Breast epithelium (tissue), 4 donors: ENCODE measurements around the gene LEPROT. TPM values are rescaled to one million over a fixed set of nuclear protein-coding genes. Genes with fewer than 3 reads are reported as not detected.

Experiments
- DNase-seq, 2 donors: peaks; one replicate each; pipeline ENCODE4 v3.0.0-alpha.2; 2019; ENCODE audit warnings: low spot score in 2 of 2
- H3K27ac ChIP-seq, 2 donors: fragments of 200-600 bp; sonication (generic) in 1 of 2; one replicate each; pipeline ENCODE4 v1.5.1; 2016 to 2019; ENCODE audit warnings: mild to moderate bottlenecking in 1 of 2
- H3K27me3 ChIP-seq, 2 donors: fragments of 200-600 bp; sonication (generic) in 1 of 2; one replicate each; pipeline versions ENCODE4 v1.5.1 to v1.6.0; 2017 to 2019; ENCODE audit warnings: control low read depth in 1 of 2, mild to moderate bottlenecking in 1 of 2
- H3K36me3 ChIP-seq: fragments of 200-600 bp; one replicate; pipeline ENCODE4 v1.5.1; 2019
- H3K4me1 ChIP-seq, 2 donors: fragments of 200-600 bp; sonication (generic); one replicate each; pipeline ENCODE4 v1.5.1; 2016 to 2019; ENCODE audit warnings: control low read depth in 1 of 2
- H3K4me3 ChIP-seq, 3 donors: fragments of 200-600 bp; sonication (generic); 1 replicate in 2 of 3; 2 replicates in 1 of 3; pipeline ENCODE4 v1.5.1; 2016 to 2019; ENCODE audit warnings: mild to moderate bottlenecking in 3 of 3, moderate library complexity in 2 of 3
- H3K9me3 ChIP-seq, 2 donors: fragments of 200-600 bp; sonication (generic) in 1 of 2; one replicate each; pipeline ENCODE4 v1.5.1; 2016 to 2019; ENCODE audit warnings: control low read depth in 1 of 2
- POLR2A ChIP-seq: fragments of 450-650 bp; IDR thresholded peaks from one replicate; pipeline ENCODE4 v1.6.1; 2016; ENCODE audit warnings: antibody characterized with exemption, mild to moderate bottlenecking, moderate library complexity
- POLR2AphosphoS5 ChIP-seq, 3 donors: sonication (generic); formaldehyde crosslinking; IDR thresholded peaks; one replicate each; pipeline ENCODE4 v1.6.1; 2017; ENCODE audit warnings: antibody characterized with exemption in 3 of 3
- intact Hi-C: fragments of 100-400 bp; cut with DNase I; formaldehyde crosslinking; loops from one replicate; pipeline ENCODE4 v1.15.1; 2023; ENCODE audit warnings: low total_unique reads
- total RNA-seq, 3 donors: library from RNA; depleted of rRNA; stranded (reverse); fragments of >200 nt; gene quantifications; one replicate each; pipeline ENCODE4 v1.1.0, GENCODE V29; 2016
- TF ChIP-seq, protein P1 (sequence below), 3 donors: fragments of 450-650 bp; IDR thresholded peaks; one replicate each; pipeline ENCODE4 v1.5.1; 2016 to 2017; ENCODE audit warnings: antibody characterized with exemption in 3 of 3, mild to moderate bottlenecking in 3 of 3, moderate library complexity in 3 of 3

LEPROT gene, protein sequence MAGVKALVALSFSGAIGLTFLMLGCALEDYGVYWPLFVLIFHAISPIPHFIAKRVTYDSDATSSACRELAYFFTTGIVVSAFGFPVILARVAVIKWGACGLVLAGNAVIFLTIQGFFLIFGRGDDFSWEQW
- 100 to 1,000 TPM in 1 of 3 donors, 10 to 100 TPM in 2; 71.1 to 103 (median 75.5) TPM for total RNA-seq

DNA sequence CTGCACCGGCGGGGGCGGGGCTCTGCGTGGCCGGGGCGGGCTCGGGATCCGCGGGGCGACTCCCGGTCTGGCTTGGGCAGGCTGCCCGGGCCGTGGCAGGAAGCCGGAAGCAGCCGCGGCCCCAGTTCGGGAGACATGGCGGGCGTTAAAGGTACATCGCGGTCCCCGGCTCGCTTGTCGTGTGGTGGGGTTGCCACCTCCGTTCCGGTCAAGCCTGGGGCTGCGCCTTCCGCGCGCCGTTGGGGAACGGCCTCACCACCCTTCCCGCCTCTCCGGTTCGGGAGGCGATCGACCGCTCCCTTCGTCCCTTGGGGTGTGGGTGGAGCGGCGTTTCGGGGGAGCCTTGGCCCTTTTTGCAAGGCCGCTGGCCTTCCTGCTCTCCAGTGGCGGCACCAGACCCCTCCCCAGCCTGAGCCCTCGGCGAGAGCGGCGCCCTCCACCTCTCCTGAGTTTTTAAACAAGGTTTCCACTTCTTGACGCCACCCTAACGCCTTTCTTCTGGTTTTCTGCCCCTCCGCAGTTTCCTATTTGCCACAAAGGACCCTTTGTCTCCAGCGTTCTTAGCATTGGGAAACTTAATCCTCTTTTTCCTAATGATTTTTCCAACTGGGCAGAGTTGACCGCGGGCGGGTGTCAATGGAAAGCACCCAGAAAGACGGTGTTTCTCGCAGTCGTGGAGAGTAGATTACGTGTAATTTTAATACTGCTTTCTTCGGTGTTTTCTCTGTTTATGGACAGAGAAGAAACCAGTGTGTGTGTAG is at the start of gene LEPROT, which contains the start of gene LEPR:
Gene LEPROT, plus strand, starts transcription at position 79 of the 761 bp plus-strand sequence. Its CDS starts 57 bp downstream, at position 136.
Gene LEPR, plus strand, starts transcription at position 79 of the 761 bp plus-strand sequence. CDS start 144,898 bp downstream, outside the sequence.
- DNase-seq: peak in 1 of 2 donors; percentile 26
- Histone ChIP-seq H3K4me1 (peaks cover 0 to 24% of the 10 kb centered on the region in 2 donors), H3K4me3 (peak within 1 kb of the TSS; percentile 72 to 92 (median 88)), H3K9me3 (no peaks in the 10 kb centered on the region), H3K27me3 (no peaks in the 10 kb centered on the region), H3K36me3 (no peaks in the 10 kb centered on the region), H3K27ac (peak within 1 kb of the TSS; percentile 93 to 99)
- intact Hi-C loops: no loop called here
- TF ChIP-seq, protein P1, sequence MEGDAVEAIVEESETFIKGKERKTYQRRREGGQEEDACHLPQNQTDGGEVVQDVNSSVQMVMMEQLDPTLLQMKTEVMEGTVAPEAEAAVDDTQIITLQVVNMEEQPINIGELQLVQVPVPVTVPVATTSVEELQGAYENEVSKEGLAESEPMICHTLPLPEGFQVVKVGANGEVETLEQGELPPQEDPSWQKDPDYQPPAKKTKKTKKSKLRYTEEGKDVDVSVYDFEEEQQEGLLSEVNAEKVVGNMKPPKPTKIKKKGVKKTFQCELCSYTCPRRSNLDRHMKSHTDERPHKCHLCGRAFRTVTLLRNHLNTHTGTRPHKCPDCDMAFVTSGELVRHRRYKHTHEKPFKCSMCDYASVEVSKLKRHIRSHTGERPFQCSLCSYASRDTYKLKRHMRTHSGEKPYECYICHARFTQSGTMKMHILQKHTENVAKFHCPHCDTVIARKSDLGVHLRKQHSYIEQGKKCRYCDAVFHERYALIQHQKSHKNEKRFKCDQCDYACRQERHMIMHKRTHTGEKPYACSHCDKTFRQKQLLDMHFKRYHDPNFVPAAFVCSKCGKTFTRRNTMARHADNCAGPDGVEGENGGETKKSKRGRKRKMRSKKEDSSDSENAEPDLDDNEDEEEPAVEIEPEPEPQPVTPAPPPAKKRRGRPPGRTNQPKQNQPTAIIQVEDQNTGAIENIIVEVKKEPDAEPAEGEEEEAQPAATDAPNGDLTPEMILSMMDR (IDR thresholded peaks at IDR 0.05): no peak
- TF ChIP-seq POLR2AphosphoS5 (IDR thresholded peaks at IDR 0.05): peak; percentile 89 to 94 (median 94)
- peak; percentile 77 for TF ChIP-seq POLR2A

DNA sequence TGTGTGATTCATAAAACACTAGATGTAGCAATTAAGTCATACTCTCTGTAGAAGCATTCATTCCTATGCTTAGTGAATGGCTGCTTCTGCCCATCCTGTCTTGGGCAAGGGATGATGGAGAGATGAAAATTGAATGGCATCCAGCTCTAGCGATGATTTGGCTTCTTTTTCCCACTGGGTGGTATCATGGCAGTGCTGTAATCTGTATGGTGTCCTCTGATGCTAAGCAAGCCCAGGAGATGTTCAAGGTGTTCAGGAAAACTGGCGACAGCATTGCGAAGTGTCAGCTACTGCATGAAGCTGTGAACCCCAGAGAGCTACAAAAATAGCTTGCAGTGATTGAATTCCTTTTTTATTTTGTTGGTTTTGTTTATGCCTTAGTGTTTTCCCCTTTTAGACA is 48.9 kb upstream of the LEPROT start:
- no peak for TF ChIP-seq POLR2AphosphoS5 (IDR thresholded peaks at IDR 0.05)
- TF ChIP-seq POLR2A: no peak
- TF ChIP-seq, protein P1 (IDR thresholded peaks at IDR 0.05): no peak
- no peaks in the 10 kb centered on the region for H3K36me3 ChIP-seq
- no peaks in the 10 kb centered on the region for H3K27me3 ChIP-seq
- DNase-seq: no peak
- no peak overlapping the region for H3K4me3 ChIP-seq
- no peak overlapping the region for H3K27ac ChIP-seq
- H3K4me1 ChIP-seq: no peaks in the 10 kb centered on the region
- intact Hi-C loops: no loop called here
- H3K9me3 ChIP-seq: no peaks in the 10 kb centered on the region

DNA sequence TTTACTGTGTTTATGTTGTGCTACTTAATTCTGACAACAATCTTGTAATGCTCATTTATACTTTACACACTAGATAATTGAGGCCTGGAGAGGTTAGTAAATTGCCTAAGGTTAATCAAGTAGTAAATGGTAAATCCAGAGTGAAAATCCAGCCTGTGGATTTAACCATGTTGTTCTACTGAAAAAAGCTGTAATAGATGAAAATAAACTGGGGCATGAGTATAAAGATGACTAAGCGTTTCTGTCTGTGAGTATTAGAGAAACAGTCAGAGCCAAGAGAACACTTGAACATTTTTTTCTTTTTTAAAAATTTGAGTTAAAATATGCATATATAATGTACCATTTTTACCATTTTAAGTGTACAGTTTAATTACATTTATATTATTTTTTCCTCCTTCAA is 47.9 kb upstream of the LEPROT start:
- TF ChIP-seq, protein P1 (IDR thresholded peaks at IDR 0.05): no peak
- no peak for TF ChIP-seq POLR2A
- TF ChIP-seq POLR2AphosphoS5 (IDR thresholded peaks at IDR 0.05): no peak
- H3K9me3 ChIP-seq: no peaks in the 10 kb centered on the region

DNA sequence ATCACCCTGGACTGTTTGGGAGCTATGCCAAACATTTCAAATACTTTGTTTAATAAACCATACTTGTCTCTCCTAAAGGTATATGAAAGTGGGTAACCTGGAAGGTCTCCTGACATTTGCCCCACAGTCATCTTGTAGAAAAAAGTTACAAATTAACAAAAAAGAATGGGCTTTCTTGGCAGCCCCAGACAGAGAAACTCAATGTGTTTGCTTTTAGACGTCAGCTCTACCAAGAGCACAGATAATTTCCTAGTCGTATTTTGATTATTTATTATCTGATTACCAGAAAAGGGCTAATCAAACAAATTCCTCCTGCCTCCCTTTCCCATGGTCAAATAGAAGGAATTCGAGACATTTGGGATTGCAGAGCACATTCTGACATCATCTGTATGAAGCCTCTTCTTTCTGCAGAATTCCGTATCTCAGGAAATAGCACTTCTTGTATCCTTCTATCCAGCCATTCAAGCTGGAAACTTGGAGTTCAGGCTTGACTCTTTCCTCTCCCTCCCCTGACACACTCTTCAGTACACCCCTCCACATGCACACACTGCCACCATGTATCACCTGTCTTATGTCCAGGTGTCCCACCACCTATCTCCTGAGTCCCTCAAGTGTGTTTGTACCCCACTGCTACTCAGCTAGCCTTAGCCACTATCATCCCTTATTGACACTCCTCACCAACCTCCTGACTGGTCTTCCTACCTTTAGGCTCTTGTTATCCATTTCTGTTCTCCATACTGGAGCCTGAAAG is 42.8 kb upstream of the LEPROT start:
- no peak for DNase-seq
- no peaks in the 10 kb centered on the region for H3K9me3 ChIP-seq
- TF ChIP-seq, protein P1 (IDR thresholded peaks at IDR 0.05): no peak
- intact Hi-C loops: no loop called here
- no peaks in the 10 kb centered on the region for H3K4me1 ChIP-seq
- H3K4me3 ChIP-seq: no peak overlapping the region
- no peaks in the 10 kb centered on the region for H3K27me3 ChIP-seq
- no peak overlapping the region for H3K27ac ChIP-seq
- H3K36me3 ChIP-seq: no peaks in the 10 kb centered on the region

More for the DNA sequence above, 47.9 kb upstream of the LEPROT start:
- H3K27me3 ChIP-seq: no peaks in the 10 kb centered on the region
- no peak for DNase-seq
- no peak overlapping the region for H3K27ac ChIP-seq
- no peaks in the 10 kb centered on the region for H3K4me1 ChIP-seq
- intact Hi-C loops: no loop called here
- no peaks in the 10 kb centered on the region for H3K36me3 ChIP-seq
- no peak overlapping the region for H3K4me3 ChIP-seq
